Activated B cell treated with CpG ODN at 0.5 μM for 24 hours (primary cell): ENCODE results near the gene MALRD1. TPM values are rescaled to one million over a fixed set of nuclear protein-coding genes. Genes with fewer than 3 reads are reported as not detected.
A peak's percentile ranks its signal among the peaks of the same experiment; 100 is the strongest.

Experiments used
- ATAC-seq: fragments of 200-7000 bp; cut with Tn5 transposase; one replicate; pipeline ENCODE4 v1.10.0; 2021; ENCODE audit warnings: low read depth, mild to moderate bottlenecking, moderate library complexity
- CTCF ChIA-PET: fragments of 350-600 bp; sonication (Branson Sonifier 250); formaldehyde crosslinking; loops from one replicate; lab custom pipeline; 2021; ENCODE audit warnings: antibody characterized with exemption; lab: Charles Lee
- POLR2A ChIA-PET: fragments of 350-600 bp; sonication (Branson Sonifier 250); formaldehyde crosslinking; loops from one replicate; lab custom pipeline; 2021; ENCODE audit warnings: antibody characterized with exemption; lab: Charles Lee
- DNase-seq: peaks from one replicate; pipeline ENCODE4 v3.0.0; 2022
- H3K27ac Mint-ChIP-seq: one replicate; pipeline ENCODE4 v1.8.0; 2020; ENCODE audit warnings: mixed read lengths
- H3K27me3 Mint-ChIP-seq: one replicate; pipeline ENCODE4 v1.8.0; 2021; ENCODE audit warnings: mixed read lengths
- H3K36me3 Mint-ChIP-seq: one replicate; pipeline ENCODE4 v1.8.0; 2021; ENCODE audit warnings: low read depth, mixed read lengths
- H3K4me1 Mint-ChIP-seq: one replicate; pipeline ENCODE4 v1.8.0; 2021; ENCODE audit warnings: mixed read lengths
- H3K4me3 Mint-ChIP-seq: one replicate; pipeline ENCODE4 v1.8.0; 2020; ENCODE audit warnings: mild to moderate bottlenecking, mixed read lengths
- H3K9me3 Mint-ChIP-seq: one replicate; pipeline ENCODE4 v1.8.0; 2020; ENCODE audit warnings: mixed read lengths
- CTCF ChIP-seq: fragments of 200-600 bp; IDR thresholded peaks from one replicate; pipeline ENCODE4 v1.8.0; 2022; ENCODE audit warnings: antibody characterized with exemption, mild to moderate bottlenecking
- intact Hi-C: fragments of 100-400 bp; cut with micrococcal nuclease; formaldehyde crosslinking; loops from one replicate; pipeline ENCODE4 v1.15.1; 2024
- total RNA-seq: library from RNA; stranded (reverse); gene quantifications from 2 replicates; pipeline ENCODE4 v1.2.3, GENCODE V29; 2022

MALRD1 gene
- total RNA-seq, 1 donor from 2014 or later: not detected

- Mint-ChIP-seq H3K4me1 (peaks cover 5% of the 10 kb centered on the region), H3K36me3 (no peaks in the 10 kb centered on the region), H3K4me3 (peak overlapping the region; percentile 59), H3K9me3 (peaks cover 3% of the 10 kb centered on the region), H3K27ac (no peak overlapping the region), H3K27me3 (no peaks in the 10 kb centered on the region)
- ChIA-PET CTCF (no interaction called here), POLR2A (no interaction called here)
- intact Hi-C loops: no loop called here
- no peak for TF ChIP-seq CTCF
- ATAC-seq (no peak), DNase-seq (no peak)
These were observed 590.3 kb downstream of the MALRD1 start for GRCh38 chr10:19638896-19639233.

GRCh38 chr10:19640566-19641263, 592.1 kb downstream of the MALRD1 start:
- no peak for TF ChIP-seq CTCF
- Mint-ChIP-seq H3K27ac (no peak overlapping the region), H3K9me3 (no peaks in the 10 kb centered on the region), H3K4me3 (no peak overlapping the region), H3K4me1 (peaks cover 5% of the 10 kb centered on the region), H3K27me3 (no peaks in the 10 kb centered on the region), H3K36me3 (no peaks in the 10 kb centered on the region)
- CTCF ChIA-PET: no interaction called here
- no peak for ATAC-seq
- no peak for DNase-seq
- intact Hi-C loops: no loop called here
- POLR2A ChIA-PET: no interaction called here

- H3K9me3 Mint-ChIP-seq: peaks cover 7% of the 10 kb centered on the region
- intact Hi-C loops: no loop called here
- no peaks in the 10 kb centered on the region for H3K36me3 Mint-ChIP-seq
- POLR2A ChIA-PET: no interaction called here
- no peak overlapping the region for H3K27ac Mint-ChIP-seq
- no peaks in the 10 kb centered on the region for H3K4me1 Mint-ChIP-seq
- no peak for TF ChIP-seq CTCF
- H3K27me3 Mint-ChIP-seq: no peaks in the 10 kb centered on the region
- CTCF ChIA-PET: no interaction called here
- ATAC-seq (no peak), DNase-seq (no peak)
- no peak overlapping the region for H3K4me3 Mint-ChIP-seq
These were observed 602.9 kb downstream of the MALRD1 start for GRCh38 chr10:19651549-19651948.

- no peak overlapping the region for H3K27ac Mint-ChIP-seq
- intact Hi-C loops: no loop called here
- CTCF ChIA-PET: no interaction called here
- H3K36me3 Mint-ChIP-seq: no peaks in the 10 kb centered on the region
- no peak for TF ChIP-seq CTCF
- ATAC-seq (no peak), DNase-seq (no peak)
- H3K4me3 Mint-ChIP-seq: no peak overlapping the region
- no peaks in the 10 kb centered on the region for H3K27me3 Mint-ChIP-seq
- H3K9me3 Mint-ChIP-seq: peaks cover 6% of the 10 kb centered on the region
- no peaks in the 10 kb centered on the region for H3K4me1 Mint-ChIP-seq
- POLR2A ChIA-PET: no interaction called here
These were observed 604.1 kb downstream of the MALRD1 start for GRCh38 chr10:19652750-19653149.

- no peak for TF ChIP-seq CTCF
- intact Hi-C loops: no loop called here
- ATAC-seq (no peak), DNase-seq (no peak)
- Mint-ChIP-seq H3K4me3 (no peak overlapping the region), H3K27ac (no peak overlapping the region), H3K27me3 (no peaks in the 10 kb centered on the region), H3K36me3 (no peaks in the 10 kb centered on the region), H3K9me3 (peaks cover 6% of the 10 kb centered on the region), H3K4me1 (no peaks in the 10 kb centered on the region)
- POLR2A ChIA-PET: no interaction called here
- CTCF ChIA-PET: no interaction called here
These were observed 605.3 kb downstream of the MALRD1 start for GRCh38 chr10:19653931-19654330.
